C4-2B (cell line): Measurements from ENCODE around the gene CDK6.

Experiments
- CTCF ChIP-seq: fragments of 450-650 bp; conservative IDR thresholded peaks from 2 replicates; pipeline ENCODE4 v1.5.1; 2017; ENCODE audit warnings: mild to moderate bottlenecking
- ZFX ChIP-seq: fragments of 450-650 bp; IDR thresholded peaks from 2 replicates; pipeline ENCODE4 v1.6.1; 2017

DNA sequence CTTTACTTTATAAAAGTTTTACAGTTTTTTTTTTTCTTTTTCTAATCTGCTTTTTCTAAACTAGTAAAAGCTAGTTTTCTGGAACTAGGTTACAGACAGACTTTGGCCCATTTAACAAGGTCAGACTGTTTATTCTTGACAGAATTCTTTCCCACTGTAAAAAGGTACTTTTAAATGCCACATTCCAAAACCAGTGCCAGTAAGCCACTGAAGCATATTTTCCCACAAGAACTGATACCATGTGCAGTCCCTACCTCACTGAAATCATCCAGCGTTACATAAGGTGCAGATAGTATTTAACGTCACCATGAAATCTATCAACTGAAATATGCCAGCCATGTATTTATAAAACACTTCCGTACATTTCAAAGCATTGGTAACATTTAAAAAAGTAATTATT is 121.6 kb downstream of the CDK6 start:
- no peak for TF ChIP-seq CTCF
- TF ChIP-seq ZFX, result no peak
